HG02623 (cell line): Measurements from ENCODE around the gene TBX4.
"Not testable (repeated sequence)": the region's sequence is repeated elsewhere in the genome, so short reads cannot be mapped to it uniquely, and the experiment has no call there.

Experiments used
- ATAC-seq: cut with Tn5 transposase; IDR thresholded peaks from one replicate; pipeline ENCODE4 v1.9.1; 2021; ENCODE audit warnings: moderate library complexity; ENCODE audit not compliant: unreplicated experiment

Gene TBX4

GRCh38 chr17:61496174-61496956, 44.1 kb downstream of the TBX4 start:
- no peak for ATAC-seq

- no peak for ATAC-seq
Observed at GRCh38 chr17:61496957-61497653, 44.9 kb downstream of the TBX4 start.

GRCh38 chr17:61498042-61498994, 46.1 kb downstream of the TBX4 start:
- no peak for ATAC-seq

- ATAC-seq, result no peak
Observed at GRCh38 chr17:61499632-61500031, 47.4 kb downstream of the TBX4 start.

GRCh38 chr17:61500287-61500686, 48.1 kb downstream of the TBX4 start:
- ATAC-seq, result no peak

GRCh38 chr17:61502292-61502691, 50.1 kb downstream of the TBX4 start:
- ATAC-seq, result no peak

GRCh38 chr17:61503961-61504360, 51.7 kb downstream of the TBX4 start:
- ATAC-seq, result no peak

GRCh38 chr17:61504697-61505096, 52.5 kb downstream of the TBX4 start:
- ATAC-seq, result no peak

GRCh38 chr17:61505846-61506627, 53.8 kb downstream of the TBX4 start:
- ATAC-seq, result no peak

GRCh38 chr17:61507383-61508066, 55.3 kb downstream of the TBX4 start:
- no peak for ATAC-seq

- ATAC-seq, result no peak
Observed at GRCh38 chr17:61508912-61509311, 56.7 kb downstream of the TBX4 start.

GRCh38 chr17:61509454-61509853, 57.2 kb downstream of the TBX4 start:
- not testable (repeated sequence) for ATAC-seq

GRCh38 chr17:61510237-61510636, 58.0 kb downstream of the TBX4 start:
- no peak for ATAC-seq

GRCh38 chr17:61510991-61511390, 58.8 kb downstream of the TBX4 start:
- no peak for ATAC-seq

GRCh38 chr17:61511480-61512182, 59.4 kb downstream of the TBX4 start:
- no peak for ATAC-seq

GRCh38 chr17:61514491-61514890, 62.3 kb downstream of the TBX4 start:
- no peak for ATAC-seq

- ATAC-seq, result no peak
Observed at GRCh38 chr17:61517265-61517664, 65.0 kb downstream of the TBX4 start.

GRCh38 chr17:61517843-61518606, 65.8 kb downstream of the TBX4 start:
- no peak for ATAC-seq

- no peak for ATAC-seq
Observed at GRCh38 chr17:61519139-61519538, 66.9 kb downstream of the TBX4 start.
